HEK293T (cell line): ENCODE data around the gene WWC1.

Experiments
- BHLHE40 ChIP-seq: fragments of 450-650 bp; IDR thresholded peaks from 2 replicates; pipeline ENCODE4 v1.6.1; 2016; ENCODE audit warnings: mild to moderate bottlenecking, moderate library complexity, borderline replicate concordance
- FOXK2 ChIP-seq: fragments of 450-650 bp; IDR thresholded peaks from 2 replicates; pipeline ENCODE4 v1.6.1; 2016; ENCODE audit warnings: mild to moderate bottlenecking
- HDGF ChIP-seq: fragments of 450-650 bp; IDR thresholded peaks from 2 replicates; pipeline ENCODE4 v1.6.1; 2017; ENCODE audit warnings: antibody characterized with exemption, borderline replicate concordance
- SP1 ChIP-seq: fragments of 450-650 bp; IDR thresholded peaks from 2 replicates; pipeline ENCODE4 v1.6.1; 2017
- SUZ12 ChIP-seq: fragments of 450-650 bp; IDR thresholded peaks from 2 replicates; pipeline ENCODE4 v1.6.1; 2016; ENCODE audit warnings: mild to moderate bottlenecking
- TARDBP ChIP-seq: fragments of 450-650 bp; IDR thresholded peaks from 2 replicates; pipeline ENCODE4 v1.6.1; 2016

DNA sequence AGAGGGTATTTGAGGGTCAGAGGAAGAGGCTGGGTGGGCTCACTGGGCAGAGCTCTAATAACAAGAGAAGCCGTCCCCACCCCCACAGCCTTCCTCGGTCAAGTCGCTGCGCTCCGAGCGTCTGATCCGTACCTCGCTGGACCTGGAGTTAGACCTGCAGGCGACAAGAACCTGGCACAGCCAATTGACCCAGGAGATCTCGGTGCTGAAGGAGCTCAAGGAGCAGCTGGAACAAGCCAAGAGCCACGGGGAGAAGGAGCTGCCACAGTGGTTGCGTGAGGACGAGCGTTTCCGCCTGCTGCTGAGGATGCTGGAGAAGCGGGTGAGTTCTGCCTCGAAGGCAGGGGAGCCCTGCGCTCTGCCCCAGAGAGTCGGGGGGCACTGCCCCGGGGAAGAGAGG lies 173.2 kb downstream of the WWC1 start:
- TF ChIP-seq HDGF = no peak
- no peak for TF ChIP-seq TARDBP
- no peak for TF ChIP-seq FOXK2
- no peak for TF ChIP-seq BHLHE40
- TF ChIP-seq SP1 = no peak
- no peak for TF ChIP-seq SUZ12
